GM21381 (cell line): ENCODE results near the gene CITED4.

Source experiments
- ATAC-seq: cut with Tn5 transposase; IDR thresholded peaks from one replicate; pipeline ENCODE4 v1.9.1; 2021; ENCODE audit warnings: mild to moderate bottlenecking, moderate library complexity; ENCODE audit not compliant: unreplicated experiment

CITED4 gene

DNA sequence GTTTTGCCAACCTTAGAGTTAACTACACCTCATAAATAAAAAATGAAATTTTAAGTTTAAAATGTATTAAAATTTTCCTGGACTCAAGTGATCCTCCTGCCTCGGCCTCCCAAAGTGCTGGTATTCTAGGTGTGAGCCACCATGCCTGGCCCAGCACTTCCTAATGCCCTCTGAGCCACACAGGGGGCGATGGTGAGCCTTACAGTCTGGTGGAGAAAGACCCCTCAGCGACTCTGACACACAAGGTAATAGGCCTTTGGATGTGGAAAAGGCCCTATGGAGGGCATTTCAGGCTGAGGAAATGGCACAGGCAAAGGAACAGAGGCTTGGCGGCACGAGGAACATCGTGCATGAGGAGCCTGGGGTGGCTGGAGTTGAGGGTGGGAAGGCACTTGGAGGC, 6.7 kb downstream of the CITED4 start:
- no peak for ATAC-seq

- ATAC-seq, result no peak
Observed at GRCh38 chr1:40853885-40854170, 8.3 kb downstream of the CITED4 start.

DNA sequence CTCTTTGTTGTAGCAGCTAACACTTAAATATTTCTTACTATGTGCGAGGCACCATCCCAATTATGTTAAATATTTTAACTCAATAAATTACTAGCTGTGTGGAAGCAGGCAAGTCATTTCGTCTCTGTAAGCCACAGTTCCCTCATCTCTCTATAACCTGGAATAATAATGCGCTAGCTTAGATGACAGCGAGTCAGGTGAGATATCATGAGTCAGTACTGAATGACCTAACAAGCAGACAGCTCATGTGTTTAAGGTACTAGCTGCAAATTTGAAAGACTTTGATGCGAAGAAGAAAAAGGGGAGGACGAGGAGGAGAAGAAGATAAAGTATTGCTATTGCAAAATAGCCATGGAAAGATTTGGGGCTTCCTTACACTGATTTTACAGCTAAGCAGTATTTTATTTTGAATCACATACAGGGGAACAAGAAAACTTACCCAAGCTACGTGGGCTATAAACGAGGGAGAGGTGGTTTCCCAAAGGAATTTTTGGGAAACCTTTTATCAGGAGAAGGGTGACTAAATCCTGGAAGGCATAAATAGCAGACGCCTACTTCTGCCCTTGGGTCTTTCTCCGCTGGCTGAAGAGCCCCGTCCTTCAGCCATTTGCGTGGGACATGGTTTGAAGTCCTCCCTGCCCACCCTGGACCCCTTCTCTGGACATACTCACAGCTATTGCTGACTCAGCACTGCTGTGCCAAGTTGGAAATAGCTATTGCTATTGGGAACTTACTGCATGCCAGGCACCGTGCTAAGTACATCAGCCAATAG, 8.9 kb downstream of the CITED4 start:
- no peak for ATAC-seq

DNA sequence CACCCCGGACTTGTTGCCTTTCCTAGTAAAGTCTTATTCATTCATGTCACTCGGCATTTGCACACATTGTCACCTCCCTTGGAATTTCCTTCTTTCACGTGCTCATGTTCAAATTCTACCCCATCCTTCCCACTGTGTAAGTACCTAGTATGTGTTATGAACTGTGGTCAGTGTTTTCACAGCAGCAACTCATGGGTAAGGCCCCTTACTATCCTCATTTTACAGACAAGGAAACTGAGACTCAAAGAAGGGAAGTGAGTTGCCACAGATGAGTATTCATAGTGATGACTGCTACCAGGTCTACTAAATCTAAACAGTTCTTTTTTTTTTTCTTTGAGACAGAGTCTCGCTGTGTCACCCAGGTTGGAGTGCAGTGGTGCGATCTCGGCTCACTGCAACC, 10.5 kb downstream of the CITED4 start:
- no peak for ATAC-seq

- peak; percentile 67 for ATAC-seq
Observed at GRCh38 chr1:40849801-40850592, 12.2 kb downstream of the CITED4 start.

- no peak for ATAC-seq
Observed at GRCh38 chr1:40848530-40849189, 13.5 kb downstream of the CITED4 start.

GRCh38 chr1:40847023-40847745, 15.0 kb downstream of the CITED4 start:
- no peak for ATAC-seq

DNA sequence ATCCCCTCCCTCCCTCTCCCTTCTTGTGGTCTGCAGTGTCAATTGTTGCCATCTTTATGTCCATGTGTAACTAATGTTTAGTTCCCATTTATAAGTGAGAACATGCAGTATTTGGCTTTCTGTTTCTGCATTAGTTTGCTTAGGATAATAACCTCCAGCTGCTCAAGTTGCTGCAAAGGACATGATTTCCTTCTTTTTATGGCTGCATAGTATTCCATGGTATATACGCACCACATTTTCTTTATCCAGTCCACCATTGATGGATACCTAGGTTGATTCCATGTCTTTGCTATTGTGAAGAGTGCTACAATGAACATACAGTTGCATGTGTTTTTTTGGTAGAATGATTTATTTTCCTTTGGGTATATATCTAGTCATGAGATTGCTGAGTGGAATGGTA, 16.3 kb downstream of the CITED4 start:
- no peak for ATAC-seq

DNA sequence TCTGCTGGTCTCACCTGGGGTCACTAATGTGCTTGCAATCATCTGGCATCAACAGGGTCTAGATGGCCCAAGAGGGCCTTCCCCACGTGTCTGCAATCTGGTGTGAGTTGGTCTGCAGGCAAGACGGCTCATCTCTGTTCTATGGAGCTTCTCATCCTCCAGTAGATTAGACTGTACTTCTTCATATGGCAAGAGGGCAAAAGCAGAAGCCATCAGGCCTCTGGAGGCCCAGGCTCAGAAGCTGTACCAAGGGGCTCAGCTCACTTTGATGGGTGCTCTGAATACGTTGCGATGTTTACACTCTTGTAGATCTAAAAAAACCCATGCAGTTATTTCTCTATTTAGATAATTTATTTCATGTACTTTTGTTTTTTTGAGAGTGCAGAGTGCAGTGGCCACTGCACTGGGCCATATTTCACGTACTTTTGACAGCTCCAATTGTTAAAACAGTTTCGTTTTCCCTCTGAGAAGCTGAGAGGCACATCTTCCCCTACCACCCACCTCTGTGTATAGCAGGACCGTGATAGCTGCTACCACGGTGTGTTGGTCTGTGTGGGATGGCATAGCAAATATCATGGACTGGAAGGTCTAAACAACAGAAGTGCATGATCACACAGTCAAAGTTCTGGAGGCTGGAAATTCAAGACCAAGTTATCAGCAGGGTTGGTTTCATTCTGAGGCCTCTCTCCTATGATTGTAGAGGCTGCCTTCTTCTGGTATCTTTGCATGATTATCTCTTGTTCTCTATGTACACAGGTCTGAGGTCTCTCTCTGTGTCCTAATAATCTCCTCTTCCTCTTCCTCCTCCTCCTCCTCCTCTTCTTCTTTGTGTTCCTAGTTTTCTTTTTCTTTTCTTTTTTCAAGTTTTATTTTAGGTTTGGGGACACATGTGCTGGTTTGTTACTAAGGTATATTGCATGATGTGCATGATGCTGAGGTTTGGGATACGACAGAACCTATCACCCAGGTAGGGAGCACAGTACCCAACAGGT, 17.0 kb downstream of the CITED4 start:
- no peak for ATAC-seq

DNA sequence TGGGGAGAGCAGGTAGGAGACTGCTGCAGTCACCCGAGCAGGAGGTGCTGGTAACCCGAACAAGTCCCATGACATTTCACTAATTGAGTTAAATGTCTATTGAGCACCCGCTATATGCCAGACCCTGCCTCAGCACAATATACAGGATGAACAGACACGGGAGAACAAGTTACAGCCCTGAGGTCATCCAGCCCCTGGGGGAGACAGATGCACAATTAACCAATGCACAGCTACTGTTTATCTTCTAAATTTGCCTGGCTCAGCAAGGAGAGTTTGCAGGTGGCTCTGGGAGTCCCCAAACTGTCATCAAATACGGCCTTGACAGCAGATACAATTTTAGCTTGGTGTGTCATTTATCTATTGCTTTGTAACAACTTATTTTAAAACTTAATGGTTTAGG, 18.1 kb downstream of the CITED4 start:
- no peak for ATAC-seq

DNA sequence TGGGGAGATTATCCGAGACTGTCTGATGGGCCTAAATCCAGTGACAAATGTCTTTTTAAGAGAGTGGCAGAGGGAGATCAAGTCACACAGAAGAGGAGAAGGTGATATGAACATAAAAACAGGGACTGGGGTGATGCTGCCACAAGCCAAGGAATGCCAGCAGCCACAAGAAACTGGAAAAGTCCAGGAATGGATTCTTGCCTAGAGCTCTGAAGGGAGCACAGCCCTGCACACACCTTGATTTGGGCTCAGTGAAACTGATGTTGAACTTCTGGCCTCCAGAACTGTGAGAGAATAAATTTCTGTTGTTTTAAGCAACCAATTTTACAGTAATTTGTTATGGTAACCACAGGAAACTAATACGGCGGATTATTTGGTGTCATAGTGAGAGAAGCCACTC, 19.5 kb downstream of the CITED4 start:
- no peak for ATAC-seq

DNA sequence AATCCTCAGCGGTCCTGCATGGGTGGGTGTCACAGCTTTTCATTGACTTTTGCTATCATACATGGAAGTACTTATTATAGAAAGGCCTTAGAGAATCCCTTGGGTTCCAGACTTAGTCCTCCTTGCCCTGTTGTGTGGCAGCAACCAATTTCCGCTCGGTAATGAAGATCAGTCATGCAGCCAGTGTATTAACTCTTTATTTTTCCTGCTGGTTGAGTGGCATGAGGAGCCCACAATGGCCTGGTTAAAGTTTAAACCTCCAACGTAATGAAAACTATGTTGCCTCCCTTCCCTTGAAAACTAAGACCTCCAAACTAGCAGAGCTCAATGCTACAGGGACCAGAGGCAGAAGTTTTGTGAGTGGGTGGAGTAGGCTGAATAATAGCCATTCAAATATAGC, 20.0 kb downstream of the CITED4 start:
- no peak for ATAC-seq

GRCh38 chr1:40841602-40842001, 20.6 kb downstream of the CITED4 start:
- no peak for ATAC-seq

GRCh38 chr1:40840526-40841323, 21.4 kb downstream of the CITED4 start:
- ATAC-seq, result no peak

DNA sequence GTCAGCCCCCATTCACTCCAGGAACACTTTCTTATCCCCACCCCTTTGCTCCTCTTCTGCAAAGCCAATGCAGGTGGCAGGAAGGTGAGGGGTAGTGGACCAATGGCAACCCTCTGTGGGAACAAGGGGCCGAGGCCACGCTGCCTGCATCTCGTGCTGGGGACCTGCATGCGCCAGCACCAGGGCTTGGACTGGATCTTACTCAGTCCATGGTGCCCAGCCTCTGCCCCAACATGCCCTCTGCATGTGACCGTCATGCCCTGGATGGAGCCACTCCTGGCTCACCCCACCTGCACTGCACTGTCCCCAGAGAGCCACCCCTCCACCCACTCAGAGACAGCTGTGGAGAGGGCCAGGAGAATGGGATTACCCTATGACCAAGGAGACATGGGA, 22.2 kb downstream of the CITED4 start:
- no peak for ATAC-seq

DNA sequence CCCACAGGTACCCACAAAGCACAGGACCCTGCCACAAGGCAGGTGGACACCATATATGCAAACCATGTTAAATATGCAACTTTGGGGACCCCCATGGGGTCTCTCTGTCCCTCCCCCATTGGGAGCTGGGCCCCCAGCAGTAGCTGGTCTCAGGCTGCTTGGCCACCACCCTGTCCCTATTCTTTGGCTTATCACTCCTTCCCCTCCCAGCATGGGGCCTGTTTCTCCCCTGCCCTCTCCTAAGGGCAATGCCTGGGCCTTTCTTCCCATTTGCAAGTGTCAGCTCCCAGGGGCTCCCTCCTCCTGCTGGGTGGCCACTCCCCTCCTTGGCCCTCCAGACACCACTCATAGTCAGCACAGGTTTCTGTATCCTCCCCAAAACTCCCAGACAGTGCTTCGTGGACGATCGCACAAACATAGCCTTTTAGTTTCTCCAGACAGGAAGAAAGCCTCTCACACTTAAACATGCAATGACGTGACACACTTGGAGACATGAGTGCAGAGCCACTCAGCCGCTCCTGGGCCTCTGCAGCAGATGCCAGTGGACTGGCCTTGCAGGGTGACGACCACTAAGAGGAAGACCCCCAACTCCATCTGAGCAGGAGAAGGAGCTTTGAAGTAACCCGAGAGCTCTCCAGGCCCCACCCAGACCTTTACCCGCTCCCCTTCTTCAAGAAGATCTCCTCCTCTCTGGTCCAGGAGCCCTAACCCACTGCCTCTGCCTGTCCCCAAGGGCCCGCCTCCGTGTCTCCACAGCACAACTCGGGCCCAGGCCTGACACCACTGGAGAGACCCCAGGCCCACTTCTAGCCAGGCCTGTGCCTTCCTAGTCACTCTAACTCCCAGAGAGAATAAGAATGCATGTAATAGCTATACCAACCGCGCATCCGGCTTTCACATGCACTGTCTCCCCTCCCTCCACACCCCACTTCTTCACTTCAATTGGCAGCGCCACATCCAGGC, 22.9 kb downstream of the CITED4 start:
- no peak for ATAC-seq

- ATAC-seq, result no peak
Observed at GRCh38 chr1:40838045-40838979, 23.9 kb downstream of the CITED4 start.
